ENCODE data around the gene TNNI3K.

TNNI3K gene

GRCh38 chr1:74235153-74235552, at the start of gene TNNI3K:
Gene TNNI3K, plus strand, starts transcription at chr1:74235387. Its CDS starts 65 bp downstream, at chr1:74235452.
- no peak for DNase-seq (ENCODE audit: low read depth)
- TF ChIP-seq CTCF (IDR thresholded peaks at IDR 0.05; ENCODE audit: low read depth, low read length, missing control alignments): no peak
- in situ Hi-C loops (cut with HindIII; ENCODE audit: low sequenced_read_pairs): no loop called here
- no peak within 1 kb of the TSS for H3K4me3 ChIP-seq (ENCODE audit: low read depth, low read length)

- H3K4me3 ChIP-seq (ENCODE audit: low read depth, low read length): no peak overlapping the region
- in situ Hi-C loops (cut with HindIII; ENCODE audit: low sequenced_read_pairs): no loop called here
- no peak for TF ChIP-seq CTCF (IDR thresholded peaks at IDR 0.05; ENCODE audit: low read depth, low read length, missing control alignments)
- DNase-seq (ENCODE audit: low read depth): peak; percentile 1
These were observed 41.3 kb upstream of the TNNI3K start for GRCh38 chr1:74193908-74194307.

- no peak for DNase-seq (ENCODE audit: low read depth)
- TF ChIP-seq CTCF (IDR thresholded peaks at IDR 0.05; ENCODE audit: low read depth, low read length, missing control alignments): no peak
- in situ Hi-C loops (cut with HindIII; ENCODE audit: low sequenced_read_pairs): no loop called here
- no peak overlapping the region for H3K4me3 ChIP-seq (ENCODE audit: low read depth, low read length)
These were observed 39.8 kb upstream of the TNNI3K start for GRCh38 chr1:74195339-74195738.

GRCh38 chr1:74197255-74197654, 37.9 kb upstream of the TNNI3K start:
- in situ Hi-C loops (cut with HindIII; ENCODE audit: low sequenced_read_pairs): no loop called here
- no peak for DNase-seq (ENCODE audit: low read depth)
- peak overlapping the region; percentile 77 for H3K4me3 ChIP-seq (ENCODE audit: low read depth, low read length)
- no peak for TF ChIP-seq CTCF (IDR thresholded peaks at IDR 0.05; ENCODE audit: low read depth, low read length, missing control alignments)

- no peak for TF ChIP-seq CTCF (IDR thresholded peaks at IDR 0.05; ENCODE audit: low read depth, low read length, missing control alignments)
- DNase-seq (ENCODE audit: low read depth): peak; percentile 83
- in situ Hi-C loops (cut with HindIII; ENCODE audit: low sequenced_read_pairs): no loop called here
- H3K4me3 ChIP-seq (ENCODE audit: low read depth, low read length): peak within 1 kb of the TSS; percentile 77
These were observed 37.3 kb upstream of the TNNI3K start, which contains the start of the genes FPGT and LRRIQ3 for GRCh38 chr1:74197657-74198552. Gene FPGT, plus strand, starts transcription at chr1:74198242. Its CDS starts 37 bp downstream, at chr1:74198279. Gene LRRIQ3, minus strand, starts transcription at chr1:74198176. Its CDS starts 14,492 bp downstream, at chr1:74183684.

GRCh38 chr1:74199504-74199903, 35.7 kb upstream of the TNNI3K start:
- TF ChIP-seq CTCF (IDR thresholded peaks at IDR 0.05; ENCODE audit: low read depth, low read length, missing control alignments): no peak
- DNase-seq (ENCODE audit: low read depth): no peak
- in situ Hi-C loops (cut with HindIII; ENCODE audit: low sequenced_read_pairs): no loop called here
- H3K4me3 ChIP-seq (ENCODE audit: low read depth, low read length): no peak overlapping the region

Data from astrocyte of the cerebellum (primary cell).